T-helper 1 cell treated with Interleukin-12 subunit alpha and Interleukin-12 subunit beta and Interleukin-4 antibody, amounts not matched to agents 30 ng/mL and 1 ng/mL, for 36 hours (primary cell): ENCODE data around the gene ZNF180. TPM values are rescaled to one million over a fixed set of nuclear protein-coding genes. Genes with fewer than 3 reads are reported as not detected.
"Not testable (repeated sequence)": the region's sequence is repeated elsewhere in the genome, so short reads cannot be mapped to it uniquely, and the experiment has no call there.

Source experiments
- intact Hi-C: fragments of 100-400 bp; cut with micrococcal nuclease; formaldehyde crosslinking; loops from one replicate; pipeline ENCODE4 v1.15.1; 2024
- total RNA-seq: library from RNA; stranded (reverse); gene quantifications from 2 replicates; pipeline ENCODE4 v1.2.3, GENCODE V29; 2022

The ZNF180 gene
- total RNA-seq, 1 donor from 2014 or later = 11.3 TPM

DNA sequence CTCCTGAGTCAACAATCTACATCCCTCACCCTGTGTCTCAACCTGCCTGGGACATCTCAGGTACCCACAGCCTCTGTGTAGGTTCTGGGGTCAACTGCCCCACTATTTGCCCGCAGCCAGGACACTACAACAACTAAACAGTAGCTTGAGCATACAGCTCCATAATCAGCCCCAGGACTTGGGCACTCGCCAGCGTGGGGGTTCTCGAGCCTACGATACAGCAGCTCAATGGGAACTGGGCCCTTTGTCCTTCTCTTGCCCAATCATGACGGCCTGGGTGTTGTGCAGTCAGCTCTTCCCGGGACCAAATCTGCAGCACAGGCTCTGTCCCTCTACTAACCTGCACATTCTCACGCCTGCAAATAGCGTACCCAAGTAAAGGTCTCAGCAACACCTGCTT is 1.3 kb downstream of the ZNF180 start:
- intact Hi-C loops = no loop called here

DNA sequence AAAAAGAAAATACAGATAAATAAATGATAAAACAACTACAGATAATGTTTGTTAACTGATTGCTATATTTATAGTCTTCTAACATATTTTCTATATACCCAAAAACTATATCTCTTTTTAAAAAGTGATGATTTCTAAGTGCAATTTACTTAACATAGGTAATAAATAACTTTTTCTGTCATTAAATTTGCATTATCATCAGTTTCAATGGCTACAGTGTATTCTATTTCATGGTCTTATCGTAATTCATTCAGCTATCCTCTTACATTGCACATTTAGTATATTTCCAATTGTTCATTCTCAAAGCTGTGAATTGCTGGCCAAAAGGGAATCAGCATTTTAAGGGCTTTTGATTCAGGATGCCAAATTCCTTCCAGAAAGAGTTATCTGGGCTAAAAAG is 3.6 kb downstream of the ZNF180 start:
- intact Hi-C loops = no loop called here

DNA sequence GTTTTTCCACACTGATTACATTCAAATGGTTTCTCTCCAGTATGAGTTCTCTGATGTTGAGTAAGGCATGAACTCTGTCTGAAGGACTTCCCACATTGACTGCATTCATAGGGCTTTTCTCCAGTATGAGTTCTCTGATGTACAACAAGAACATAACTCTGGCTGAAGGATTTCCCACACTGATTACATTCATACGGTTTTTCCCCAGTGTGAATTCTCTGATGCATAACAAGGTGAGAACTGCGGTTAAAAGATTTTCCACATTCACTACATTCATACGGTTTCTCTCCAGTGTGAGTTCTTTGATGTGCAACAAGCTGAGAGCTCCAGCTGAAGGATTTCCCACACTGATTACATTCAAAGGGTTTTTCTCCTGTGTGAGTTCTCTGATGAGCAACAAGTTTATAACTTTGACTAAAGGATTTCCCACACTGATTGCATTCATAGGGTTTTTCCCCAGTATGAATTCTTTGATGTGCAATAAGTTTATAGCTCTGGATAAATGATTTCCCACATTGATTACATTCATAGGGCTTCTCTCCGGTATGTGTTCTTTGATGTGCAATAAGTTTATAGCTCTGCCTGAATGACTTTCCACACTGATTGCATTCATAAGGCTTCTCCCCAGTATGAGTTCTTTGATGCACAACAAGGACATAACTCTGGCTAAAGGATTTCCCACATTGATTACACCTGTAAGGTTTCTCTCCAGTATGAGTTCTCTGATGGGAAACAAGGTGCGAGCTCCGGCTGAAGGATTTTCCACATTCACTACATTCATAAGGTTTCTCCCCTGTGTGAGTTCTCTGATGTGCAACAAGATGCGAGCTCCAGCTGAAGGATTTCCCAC is 23.5 kb downstream of the ZNF180 start:
- intact Hi-C loops = no loop called here

DNA sequence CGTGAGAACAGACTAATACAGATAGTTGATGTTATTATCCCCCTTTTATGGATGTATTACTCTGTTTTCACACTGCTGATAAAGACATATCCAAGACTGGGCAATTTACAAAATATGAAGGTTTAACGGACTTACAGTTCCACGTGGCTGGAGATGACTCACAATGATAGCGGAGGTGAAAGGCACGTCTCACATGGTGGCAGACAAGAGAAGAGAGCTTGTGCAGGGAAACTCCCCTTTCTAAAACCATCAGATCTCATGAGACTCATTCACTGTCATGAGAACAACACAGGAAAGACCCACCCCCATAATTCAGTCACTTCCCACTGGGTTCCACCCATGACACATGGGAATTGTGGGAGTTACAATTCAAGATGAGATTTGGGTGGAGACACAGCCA is 31.6 kb downstream of the ZNF180 start:
- intact Hi-C loops = not testable (repeated sequence)

DNA sequence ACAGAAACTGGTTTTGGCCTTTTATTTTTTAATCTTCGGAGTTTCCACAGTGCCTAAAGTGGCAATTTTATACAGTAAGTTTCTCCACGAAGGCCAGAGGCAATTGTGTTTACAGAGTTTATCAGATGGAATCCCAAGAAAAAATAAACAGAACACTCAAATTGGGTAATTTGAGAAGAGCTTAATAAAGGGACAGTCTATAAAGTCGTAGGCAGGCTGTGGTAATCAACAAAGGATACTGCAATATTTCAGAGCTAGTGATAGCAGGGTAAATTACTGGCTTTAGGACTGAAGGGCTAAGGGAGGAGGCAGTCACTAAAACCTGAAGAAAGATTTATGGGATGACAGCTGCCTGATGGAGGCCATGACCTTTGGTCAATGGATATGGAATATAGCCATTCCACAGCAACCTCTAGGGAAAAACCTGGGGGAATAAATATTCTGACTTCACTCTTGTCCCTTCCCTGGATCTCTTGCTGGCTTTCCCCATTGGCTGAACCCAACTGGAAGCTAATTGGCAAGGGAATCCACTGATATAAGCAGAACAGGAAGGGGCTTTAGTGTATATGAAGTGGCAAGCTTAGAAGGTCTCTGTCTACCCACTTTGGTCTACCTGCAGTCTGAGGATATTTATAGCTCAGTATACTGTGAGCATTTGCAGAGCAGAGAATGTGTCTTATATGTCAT is 37.6 kb downstream of the ZNF180 start:
- intact Hi-C loops = not testable (repeated sequence)

DNA sequence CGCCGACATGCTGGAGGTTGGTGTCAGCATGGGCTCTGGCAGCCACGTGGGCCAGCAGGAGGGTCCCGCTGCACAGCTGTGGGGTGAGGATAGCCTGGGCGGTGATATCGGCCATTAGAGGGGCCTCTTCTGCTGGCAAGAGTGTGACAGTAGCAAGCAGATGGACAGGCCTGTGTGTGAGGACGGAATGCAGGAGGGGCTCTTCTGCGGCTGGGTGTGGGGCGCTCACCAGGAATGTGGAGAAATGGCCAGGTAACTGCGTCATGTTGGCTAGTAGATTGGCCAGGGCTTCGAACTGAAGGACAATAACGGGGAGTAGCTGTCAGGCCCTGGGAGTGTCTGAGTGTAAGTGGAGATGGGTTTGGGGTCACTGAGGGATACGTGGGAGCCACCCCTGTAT is 44.3 kb downstream of the ZNF180 start:
- intact Hi-C loops = not testable (repeated sequence)

DNA sequence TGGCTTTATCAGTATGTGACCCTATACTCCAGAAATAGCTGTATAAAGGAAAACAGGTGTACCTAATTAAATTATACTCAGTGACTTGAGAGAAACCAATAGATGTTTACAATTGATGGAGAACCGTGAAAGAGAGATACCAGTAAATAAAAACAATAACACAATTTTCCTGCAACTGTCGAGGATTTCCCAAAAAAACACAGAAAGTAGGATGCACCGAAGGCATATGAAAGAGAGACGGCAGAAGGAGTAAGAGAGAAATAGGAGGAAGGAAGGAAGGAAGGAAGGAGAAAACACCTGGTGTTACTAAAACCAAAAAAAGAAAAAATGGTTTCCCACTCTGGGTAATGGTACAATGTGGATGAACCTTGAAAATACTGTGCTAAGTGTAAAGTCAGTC is 45.2 kb downstream of the ZNF180 start:
- intact Hi-C loops = no loop called here

DNA sequence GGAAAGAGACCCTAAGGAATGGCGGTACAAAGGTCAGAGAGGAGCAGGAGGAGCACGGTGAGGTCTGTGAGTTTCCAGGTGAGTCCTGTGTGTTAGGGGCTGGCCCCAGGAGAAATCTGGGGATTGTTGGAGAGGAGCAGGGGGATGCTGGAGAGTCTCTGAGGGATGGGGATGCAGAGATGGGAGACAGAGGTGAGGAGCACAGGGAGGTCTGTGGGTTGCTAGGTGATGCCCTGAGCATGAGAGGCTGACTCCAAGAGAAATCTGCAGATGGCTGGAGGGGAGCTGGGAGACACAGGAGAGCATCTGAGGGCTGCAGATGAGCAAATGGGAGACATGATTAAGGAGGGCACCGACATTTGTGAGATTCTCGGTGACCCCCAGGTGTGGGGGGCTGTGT is 48.0 kb downstream of the ZNF180 start:
- intact Hi-C loops = no loop called here

DNA sequence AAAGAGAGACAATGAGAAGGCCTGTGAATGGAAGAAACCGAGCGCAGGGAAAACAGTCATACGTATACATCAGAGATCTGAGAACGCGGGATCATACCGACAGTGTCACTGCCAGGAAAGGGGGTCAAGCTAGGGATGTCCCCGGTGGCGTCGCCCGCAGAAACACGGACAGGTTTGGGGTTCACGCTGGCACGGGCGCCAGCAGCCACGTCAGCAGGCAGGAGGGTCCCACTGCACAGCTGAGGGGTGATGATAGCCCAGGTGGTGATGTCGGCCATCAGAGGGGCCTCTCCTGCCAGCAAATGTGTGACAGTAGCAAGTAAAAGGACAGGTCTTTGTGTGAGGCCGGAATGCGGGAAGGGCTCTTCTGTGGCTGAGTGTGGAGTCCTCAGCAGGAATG is 48.6 kb downstream of the ZNF180 start:
- intact Hi-C loops = no loop called here

DNA sequence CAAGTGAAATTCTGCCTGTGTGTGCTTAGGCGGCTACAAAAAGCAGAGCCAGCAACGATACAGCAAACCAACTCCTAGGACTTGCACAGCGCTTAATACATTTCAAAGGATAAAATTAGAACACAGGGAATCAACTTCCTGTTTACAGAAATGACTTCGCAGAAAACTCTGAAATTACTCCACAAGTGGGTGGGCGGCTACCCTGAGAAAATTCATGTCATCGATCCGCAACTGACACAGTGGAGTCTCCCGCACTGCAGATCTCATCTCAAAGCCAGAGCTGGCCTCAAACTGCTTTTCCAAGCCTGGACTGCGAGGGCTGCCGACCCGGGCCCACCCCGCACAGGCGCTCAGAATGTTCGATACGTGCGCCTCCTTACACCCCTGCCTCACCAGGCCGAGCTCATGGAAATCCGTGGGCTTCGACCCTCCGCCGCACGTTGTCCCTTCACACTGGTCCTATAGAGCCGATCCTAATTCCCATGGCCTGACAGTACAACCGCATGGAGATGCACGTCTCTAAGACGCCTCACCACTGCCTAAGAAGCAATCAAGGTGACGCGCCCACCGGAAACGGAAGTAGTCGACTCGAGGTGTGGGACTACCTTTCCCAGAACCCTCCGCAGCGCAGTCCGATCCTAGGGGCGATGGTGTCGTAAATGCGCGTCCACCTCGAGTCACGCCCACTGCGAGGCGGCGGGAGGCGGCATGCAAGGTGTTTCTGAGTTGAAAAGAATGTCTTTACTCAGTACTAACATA is 52.2 kb downstream of the ZNF180 start, which contains the start of gene ZNF229:
ZNF229 (minus strand) TSS at position 557 of the 759 bp plus-strand sequence. CDS start 5,625 bp downstream, outside the sequence.
- intact Hi-C loops = no loop called here

DNA sequence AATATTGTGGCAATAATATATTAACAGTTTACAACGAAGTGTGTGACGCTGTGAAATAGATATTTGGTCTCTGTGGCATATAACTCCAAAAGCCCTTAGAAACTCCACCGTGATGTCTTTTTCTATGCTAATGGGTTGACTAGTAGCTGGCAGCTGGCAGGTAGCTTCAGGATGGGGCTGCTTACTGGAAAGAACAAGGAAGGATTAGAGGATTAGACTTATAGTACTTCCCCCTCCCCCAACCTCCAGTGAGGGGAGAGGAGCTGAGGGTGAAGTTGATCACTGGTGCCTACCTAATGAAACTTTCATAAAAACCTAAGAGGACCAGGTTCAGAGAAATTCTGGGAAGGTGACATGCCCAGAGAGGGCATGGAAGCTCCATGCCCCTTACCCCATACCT is 61.9 kb downstream of the ZNF180 start:
- intact Hi-C loops = no loop called here

DNA sequence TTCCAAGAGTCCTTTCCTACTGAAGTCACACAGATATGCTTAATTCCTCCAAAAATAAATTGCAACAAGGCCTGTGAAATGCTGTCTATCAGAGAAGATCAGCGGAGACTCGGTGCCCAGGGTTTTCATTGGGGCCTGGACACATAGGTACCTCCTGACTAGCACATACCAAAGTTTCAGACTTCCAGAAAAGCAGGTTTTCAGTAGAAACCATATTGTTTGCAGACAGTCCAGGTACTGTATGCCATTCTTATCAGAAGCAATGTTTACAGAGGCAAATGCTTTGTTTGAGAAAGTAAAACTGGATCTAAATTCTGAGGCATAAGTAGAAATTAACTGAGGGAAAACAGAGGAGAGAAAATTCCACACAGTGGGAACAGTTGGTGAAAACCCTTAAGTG is 64.9 kb downstream of the ZNF180 start:
- intact Hi-C loops = no loop called here

DNA sequence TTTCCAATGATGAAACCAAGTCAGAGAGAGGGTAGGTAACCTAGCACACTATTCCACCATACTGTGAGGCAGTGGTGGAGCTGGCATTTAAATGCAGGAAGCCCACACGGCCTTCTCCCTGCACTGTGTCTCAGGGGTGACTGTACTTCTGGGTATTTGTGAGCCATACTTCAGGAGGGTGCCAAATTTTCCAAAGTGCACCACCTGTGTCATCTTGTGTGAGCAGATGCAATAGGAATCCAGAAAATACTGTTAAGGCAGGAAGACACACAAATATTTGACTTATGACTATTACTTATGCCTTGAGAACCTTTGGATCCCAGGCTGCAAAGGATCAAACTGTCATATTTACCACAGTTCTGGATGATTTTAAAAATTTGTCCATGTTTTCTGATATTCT is 69.4 kb downstream of the ZNF180 start:
- intact Hi-C loops = no loop called here

Other genes with a start within 250 kb of the ZNF180 start
- 0.37 and 0.59 TPM in 2 replicates for gene ZNF233, start 240.6 kb downstream of the ZNF180 start, total RNA-seq
- gene ZNF235, start 195.5 kb downstream of the ZNF180 start, total RNA-seq = 5.8 and 6.5 TPM in 2 replicates
- not detected in 2 replicates for gene ZNF112, start 143.8 kb downstream of the ZNF180 start, total RNA-seq
- 0.05 TPM in 1 of 2 replicates, not detected in the other for gene ZNF285, start 98.9 kb downstream of the ZNF180 start, total RNA-seq
- 0.05 and 0.44 TPM in 2 replicates for gene ZNF229, start 52.0 kb downstream of the ZNF180 start, total RNA-seq
- gene CEACAM20, start 29.2 kb upstream of the ZNF180 start, total RNA-seq = not detected in 2 replicates
- gene IGSF23, start 113.0 kb upstream of the ZNF180 start, total RNA-seq = not detected in 2 replicates
- 5.3 and 5.7 TPM in 2 replicates for gene PVR, start 143.4 kb upstream of the ZNF180 start, total RNA-seq
- gene CEACAM19, start 171.0 kb upstream of the ZNF180 start, total RNA-seq = 0.37 and 0.78 TPM in 2 replicates
- not detected in 2 replicates for gene CEACAM16, start 198.6 kb upstream of the ZNF180 start, total RNA-seq
- gene BCL3, start 248.2 kb upstream of the ZNF180 start, total RNA-seq = 195 and 197 TPM in 2 replicates